Measurements from ENCODE around the gene TRIM32. TPM values are rescaled to one million over a fixed set of nuclear protein-coding genes. Genes with fewer than 3 reads are reported as not detected.

Gene TRIM32
- total and polyA plus RNA-seq, 2 of the 13 experiments (the other 11 are each of a cell fraction or from before 2014, with no cell fraction given): 6.5 to 7.7 TPM

GRCh38 chr9:116643691-116644090 is 43.4 kb upstream of the TRIM32 start:
- POLR2A ChIA-PET: no interaction called here
- no peaks in the 10 kb centered on the region for H4K20me1 ChIP-seq (ENCODE audit: insufficient read depth, low read length)
- no peak overlapping the region for H3K9ac ChIP-seq (ENCODE audit: insufficient read depth, low read depth, low read length)
- in situ Hi-C loops (cut with HindIII; ENCODE audit: extremely low pct_ligation_motif_present, low pct_unique_long_range_greater_than_20kb) (no loop called here), intact Hi-C loops (cut with micrococcal nuclease; ENCODE audit: unreplicated experiment) (no loop called here)
- no peak for FAIRE-seq
- H3K27me3 ChIP-seq (ENCODE audit: control insufficient read depth in 1 of 2, insufficient read depth in 2 of 2, low read length in 2 of 2): no peaks in the 10 kb centered on the region
- no peak overlapping the region for H3K27ac ChIP-seq (ENCODE audit: extremely low read length, insufficient read depth, low read length)
- no peaks in the 10 kb centered on the region for H3K79me2 ChIP-seq (ENCODE audit: insufficient read depth, low read length)
- no peak overlapping the region for H2AFZ ChIP-seq (ENCODE audit: low read length)
- no peak overlapping the region for H3K4me2 ChIP-seq (ENCODE audit: low read depth, low read length)
- peaks cover 0 to 2% of the 10 kb centered on the region in 2 experiments; a peak in 1 of 5 replicates for H3K36me3 ChIP-seq (replicated peaks in 1 of 2; ENCODE audit: control insufficient read depth in 1 of 2, insufficient read depth in 2 of 2, low read length in 2 of 2)
- DNase-seq (ENCODE audit: low spot score): no peak
- H3K4me1 ChIP-seq (ENCODE audit: insufficient read depth, low read length): no peaks in the 10 kb centered on the region
- BruUV-seq (replicated peaks): no TSS peak
- H3K4me3 ChIP-seq (replicated peaks in 1 of 3; ENCODE audit: insufficient read depth in 1 of 3, low read depth in 2 of 3, low read length in 3 of 3): no peak overlapping the region
- ATAC-seq: no peak
- 94% methylated on average over 1 of the region's 1 CpG for WGBS (ENCODE audit: low lambda C conversion rate)
- CTCF ChIA-PET (ENCODE audit: low intra/inter-chr PET ratio, low total read pairs): no interaction called here
- TF ChIP-seq SMAD3 (CRISPR knock-in tag; IDR thresholded peaks at IDR 0.05) (no peak), MAZ (IDR thresholded peaks at IDR 0.05; ENCODE audit: borderline replicate concordance, low read depth, low read length) (no peak), MAZ (CRISPR knock-in tag; IDR thresholded peaks at IDR 0.05; ENCODE audit: low read depth) (no peak), GZF1 (CRISPR knock-in tag; IDR thresholded peaks at IDR 0.05) (no peak), LCORL (IDR thresholded peaks at IDR 0.05) (no peak), LCORL (CRISPR knock-in tag; IDR thresholded peaks at IDR 0.05) (no peak), ZSCAN22 (CRISPR knock-in tag; IDR thresholded peaks at IDR 0.05) (no peak), ZNF781 (CRISPR knock-in tag; IDR thresholded peaks at IDR 0.05; ENCODE audit: borderline replicate concordance, not compliant biosample characterization) (no peak), ZNF816 (CRISPR knock-in tag; IDR thresholded peaks at IDR 0.05; ENCODE audit: borderline replicate concordance) (no peak), ZNF414 (CRISPR knock-in tag; IDR thresholded peaks at IDR 0.05) (no peak), STAT5B (CRISPR knock-in tag; IDR thresholded peaks at IDR 0.05) (no peak), ZNF10 (CRISPR knock-in tag; IDR thresholded peaks at IDR 0.05; ENCODE audit: borderline replicate concordance, low read depth) (no peak)
- H3K9me3 ChIP-seq (ENCODE audit: low read length): no peaks in the 10 kb centered on the region
